Measurements from ENCODE around the gene HTRA3. TPM values are rescaled to one million over a fixed set of nuclear protein-coding genes. Genes with fewer than 3 reads are reported as not detected.

HTRA3 gene
- polyA plus RNA-seq, 3 donors = 8.4 to 15.4 (median 9.6) TPM

GRCh38 chr4:8232748-8233147 lies 36.8 kb upstream of the HTRA3 start:
- DNase-seq = no peak

- no peak for DNase-seq
Measured at GRCh38 chr4:8233672-8234484, 35.7 kb upstream of the HTRA3 start.

GRCh38 chr4:8234715-8235114 lies 34.8 kb upstream of the HTRA3 start:
- DNase-seq = no peak

GRCh38 chr4:8235224-8235623 lies 34.3 kb upstream of the HTRA3 start:
- DNase-seq = no peak

- DNase-seq = no peak
Measured at GRCh38 chr4:8235686-8236085, 33.9 kb upstream of the HTRA3 start.

GRCh38 chr4:8236106-8236919 lies 33.2 kb upstream of the HTRA3 start:
- DNase-seq = no peak

- DNase-seq = no peak
Measured at GRCh38 chr4:8236920-8237195, 32.7 kb upstream of the HTRA3 start.

GRCh38 chr4:8237256-8237989 lies 32.1 kb upstream of the HTRA3 start:
- no peak for DNase-seq

- no peak for DNase-seq
Measured at GRCh38 chr4:8238036-8238511, 31.5 kb upstream of the HTRA3 start.

- no peak for DNase-seq
Measured at GRCh38 chr4:8238515-8239053, 31.0 kb upstream of the HTRA3 start.

GRCh38 chr4:8239226-8239625 lies 30.3 kb upstream of the HTRA3 start:
- no peak for DNase-seq

GRCh38 chr4:8239661-8240060 lies 29.9 kb upstream of the HTRA3 start:
- no peak for DNase-seq

- no peak for DNase-seq
Measured at GRCh38 chr4:8240211-8241041, 29.1 kb upstream of the HTRA3 start.

- DNase-seq = no peak
Measured at GRCh38 chr4:8241211-8241779, 28.3 kb upstream of the HTRA3 start.

GRCh38 chr4:8241895-8242696 lies 27.5 kb upstream of the HTRA3 start:
- DNase-seq = peak; percentile 95

- DNase-seq = no peak
Measured at GRCh38 chr4:8242782-8243560, 26.6 kb upstream of the HTRA3 start.

- DNase-seq = no peak
Measured at GRCh38 chr4:8244001-8244757, 25.4 kb upstream of the HTRA3 start.

- no peak for DNase-seq
Measured at GRCh38 chr4:8244931-8245460, 24.6 kb upstream of the HTRA3 start.

Measured in renal pelvis (tissue), 4 donors.